C4-2B (cell line): ENCODE results near the gene GPR158.

ENCODE experiments used
- CTCF ChIP-seq: fragments of 450-650 bp; conservative IDR thresholded peaks from 2 replicates; pipeline ENCODE4 v1.5.1; 2017; ENCODE audit warnings: mild to moderate bottlenecking
- ZFX ChIP-seq: fragments of 450-650 bp; IDR thresholded peaks from 2 replicates; pipeline ENCODE4 v1.6.1; 2017

GRCh38 chr10:25209618-25210017 is 34.8 kb downstream of the GPR158 start:
- TF ChIP-seq CTCF, result no peak
- TF ChIP-seq ZFX, result no peak
